OCI-LY3 (cell line): Measurements from ENCODE around the gene ACACA.

Source experiments
- H2AFZ ChIP-seq: fragments of 200-600, 300-600 bp; shearing (Covaris generic); 2 replicates; pipeline ENCODE4 v1.6.0; 2014; ENCODE audit warnings: antibody characterized with exemption, low read depth, low read length
- H3K27ac ChIP-seq: fragments of 200-600, 300-600 bp; sonication (generic); 2 replicates; pipeline ENCODE4 v1.5.1; 2014; ENCODE audit warnings: mild to moderate bottlenecking, low read length, moderate library complexity, mixed read lengths
- H3K27me3 ChIP-seq: fragments of 200-600, 300-600 bp; sonication (generic); 2 replicates; pipeline ENCODE4 v1.6.1; 2014; ENCODE audit warnings: low read depth, low read length, mixed read lengths
- H3K36me3 ChIP-seq: fragments of 200-600, 300-600 bp; sonication (generic); replicated peaks from 2 replicates; pipeline ENCODE3; 2014; ENCODE audit warnings: low read depth, low read length, mixed read lengths
- H3K4me1 ChIP-seq: fragments of 300-600, 200-600 bp; sonication (generic); 2 replicates; pipeline ENCODE4 v1.6.1; 2014; ENCODE audit warnings: low read length, mixed read lengths
- H3K4me2 ChIP-seq: fragments of 200-600, 300-600 bp; sonication (generic); 2 replicates; pipeline ENCODE4 v1.6.1; 2014; ENCODE audit warnings: low read length, mixed read lengths
- H3K4me3 ChIP-seq: fragments of 300-600, 200-600 bp; sonication (generic); 2 replicates; pipeline ENCODE4 v1.5.1; 2014; ENCODE audit warnings: antibody characterized with exemption, mild to moderate bottlenecking, low read length, moderate library complexity
- H3K79me2 ChIP-seq: fragments of 300-600, 200-600 bp; shearing (Covaris generic); 2 replicates; pipeline ENCODE4 v1.6.1; 2014; ENCODE audit warnings: mild to moderate bottlenecking, low read length, mixed read lengths
- H3K9ac ChIP-seq: fragments of 300-600, 200-600 bp; shearing (Covaris generic); 2 replicates; pipeline ENCODE4 v1.6.0; 2014; ENCODE audit warnings: mild to moderate bottlenecking, low read length, moderate library complexity
- H3K9me3 ChIP-seq: fragments of 200-600, 300-600 bp; shearing (Covaris generic); 2 replicates; pipeline ENCODE4 v1.6.1; 2014; ENCODE audit warnings: low read length, mixed read lengths; ENCODE audit not compliant: insufficient read depth
- H4K20me1 ChIP-seq: fragments of 200-600, 300-600 bp; sonication (generic); 2 replicates; pipeline ENCODE4 v1.6.1; 2016; ENCODE audit warnings: low read length, mixed read lengths; ENCODE audit not compliant: insufficient read depth
- EZH2phosphoT487 ChIP-seq: fragments of 200-600 bp; shearing (Covaris generic); IDR thresholded peaks from 2 replicates; pipeline ENCODE4 v1.6.1; 2018; ENCODE audit warnings: antibody characterized with exemption, mixed run types, low read depth
- TF ChIP-seq, protein P1 (sequence below): fragments of 200-600, 300-600 bp; sonication (generic); IDR thresholded peaks from 2 replicates; pipeline ENCODE4 v1.5.1; 2014; ENCODE audit warnings: antibody characterized with exemption, low read length, low read depth

Gene ACACA

GRCh38 chr17:37068266-37068665, 338.4 kb downstream of the ACACA start:
- no peak overlapping the region for H3K9ac ChIP-seq
- no peaks in the 10 kb centered on the region for H3K36me3 ChIP-seq
- no peak overlapping the region for H3K27ac ChIP-seq
- no peak overlapping the region for H3K4me2 ChIP-seq
- H2AFZ ChIP-seq: no peak overlapping the region
- H3K9me3 ChIP-seq: no peaks in the 10 kb centered on the region
- H3K79me2 ChIP-seq: no peaks in the 10 kb centered on the region
- H4K20me1 ChIP-seq: no peaks in the 10 kb centered on the region
- no peaks in the 10 kb centered on the region for H3K27me3 ChIP-seq
- H3K4me3 ChIP-seq: no peak overlapping the region
- TF ChIP-seq EZH2phosphoT487: no peak
- TF ChIP-seq, protein P1, sequence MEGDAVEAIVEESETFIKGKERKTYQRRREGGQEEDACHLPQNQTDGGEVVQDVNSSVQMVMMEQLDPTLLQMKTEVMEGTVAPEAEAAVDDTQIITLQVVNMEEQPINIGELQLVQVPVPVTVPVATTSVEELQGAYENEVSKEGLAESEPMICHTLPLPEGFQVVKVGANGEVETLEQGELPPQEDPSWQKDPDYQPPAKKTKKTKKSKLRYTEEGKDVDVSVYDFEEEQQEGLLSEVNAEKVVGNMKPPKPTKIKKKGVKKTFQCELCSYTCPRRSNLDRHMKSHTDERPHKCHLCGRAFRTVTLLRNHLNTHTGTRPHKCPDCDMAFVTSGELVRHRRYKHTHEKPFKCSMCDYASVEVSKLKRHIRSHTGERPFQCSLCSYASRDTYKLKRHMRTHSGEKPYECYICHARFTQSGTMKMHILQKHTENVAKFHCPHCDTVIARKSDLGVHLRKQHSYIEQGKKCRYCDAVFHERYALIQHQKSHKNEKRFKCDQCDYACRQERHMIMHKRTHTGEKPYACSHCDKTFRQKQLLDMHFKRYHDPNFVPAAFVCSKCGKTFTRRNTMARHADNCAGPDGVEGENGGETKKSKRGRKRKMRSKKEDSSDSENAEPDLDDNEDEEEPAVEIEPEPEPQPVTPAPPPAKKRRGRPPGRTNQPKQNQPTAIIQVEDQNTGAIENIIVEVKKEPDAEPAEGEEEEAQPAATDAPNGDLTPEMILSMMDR: no peak
- no peaks in the 10 kb centered on the region for H3K4me1 ChIP-seq

DNA sequence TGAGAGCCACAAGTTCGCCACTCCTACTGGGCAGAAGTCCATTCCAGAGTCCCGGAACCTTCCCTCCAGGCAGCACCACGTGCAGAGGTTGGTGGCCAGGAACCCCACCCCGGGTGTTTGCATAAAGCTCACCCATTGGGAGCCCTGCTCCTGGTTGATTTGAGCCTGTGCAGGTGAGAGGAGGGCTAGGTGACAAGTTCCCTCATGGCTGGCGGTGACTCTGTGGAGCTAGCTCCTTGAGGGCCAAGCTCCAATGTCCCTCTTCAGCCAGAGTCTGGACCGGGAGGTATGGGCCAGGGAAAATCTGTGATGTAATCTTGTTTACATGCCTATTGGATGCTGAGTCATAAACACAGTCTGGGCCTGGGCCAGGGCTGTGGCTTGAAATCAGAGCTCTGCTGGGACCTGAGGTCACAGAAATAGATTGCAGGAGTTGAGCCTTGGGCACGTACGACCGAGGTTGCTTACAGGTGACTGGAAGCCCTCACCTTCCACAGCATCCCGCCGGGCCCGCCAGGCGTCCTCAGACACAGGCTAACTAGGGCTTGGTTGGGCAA, 339.0 kb downstream of the ACACA start:
- Histone ChIP-seq H2AFZ (no peak overlapping the region), H3K27me3 (no peaks in the 10 kb centered on the region), H3K4me3 (no peak overlapping the region), H4K20me1 (no peaks in the 10 kb centered on the region), H3K36me3 (no peaks in the 10 kb centered on the region), H3K79me2 (no peaks in the 10 kb centered on the region), H3K9ac (no peak overlapping the region), H3K9me3 (no peaks in the 10 kb centered on the region), H3K27ac (no peak overlapping the region), H3K4me2 (no peak overlapping the region), H3K4me1 (no peaks in the 10 kb centered on the region)
- TF ChIP-seq EZH2phosphoT487: no peak
- TF ChIP-seq, protein P1: no peak

DNA sequence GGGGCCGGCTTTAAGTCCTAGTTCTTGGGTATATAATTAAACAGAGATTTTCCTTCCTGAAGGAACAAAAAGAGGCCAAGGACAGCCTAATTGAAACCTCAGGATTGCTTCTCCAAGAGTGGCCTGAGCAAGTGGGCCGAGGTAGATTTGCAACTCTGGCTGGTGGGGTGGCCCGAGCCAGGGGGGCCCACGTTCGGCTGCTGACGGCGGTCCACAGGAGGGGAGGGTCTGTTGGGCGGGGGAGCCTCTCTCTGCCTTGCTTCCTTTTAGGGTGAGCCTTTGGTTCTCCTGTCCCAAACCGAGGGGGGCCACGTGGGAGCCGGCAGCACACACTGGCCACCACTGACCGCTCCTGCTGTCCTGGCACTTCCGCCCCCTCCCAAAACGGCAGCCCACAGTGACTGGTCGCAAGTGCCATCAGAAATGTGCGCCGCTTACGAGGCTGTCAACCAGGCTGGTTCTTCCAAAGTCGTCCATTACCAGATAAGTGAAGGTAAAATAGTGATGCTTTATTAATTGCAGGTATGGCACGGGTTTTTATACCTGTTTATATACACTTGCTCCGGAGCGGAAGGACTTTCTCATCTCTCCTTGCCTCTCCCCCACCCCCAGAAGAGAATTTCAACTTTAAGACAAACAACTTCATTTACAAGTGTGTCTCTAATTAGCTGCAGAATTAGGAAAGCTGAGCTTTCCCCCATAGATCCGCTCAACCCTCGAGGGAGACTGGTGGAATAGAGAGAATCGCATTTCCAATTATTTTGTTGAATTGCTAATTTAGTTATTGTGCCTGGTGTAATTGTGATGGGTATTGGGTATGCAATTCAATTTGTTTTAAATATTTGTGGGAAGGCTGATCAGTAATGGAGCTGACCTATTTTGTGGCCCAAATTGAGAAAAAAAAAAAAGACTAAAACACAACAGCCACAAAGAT, 340.0 kb downstream of the ACACA start:
- TF ChIP-seq, protein P1: no peak
- TF ChIP-seq EZH2phosphoT487: no peak
- Histone ChIP-seq H3K9me3 (no peaks in the 10 kb centered on the region), H3K4me2 (no peak overlapping the region), H3K4me1 (no peaks in the 10 kb centered on the region), H3K4me3 (no peak overlapping the region), H3K27ac (no peak overlapping the region), H4K20me1 (no peaks in the 10 kb centered on the region), H3K27me3 (no peaks in the 10 kb centered on the region), H2AFZ (no peak overlapping the region), H3K79me2 (no peaks in the 10 kb centered on the region), H3K9ac (no peak overlapping the region), H3K36me3 (no peaks in the 10 kb centered on the region)

GRCh38 chr17:37065486-37066321, 340.9 kb downstream of the ACACA start:
- no peak for TF ChIP-seq EZH2phosphoT487
- TF ChIP-seq, protein P1: no peak
- Histone ChIP-seq H3K36me3 (no peaks in the 10 kb centered on the region), H3K4me3 (no peak overlapping the region), H3K9ac (no peak overlapping the region), H3K27ac (no peak overlapping the region), H3K4me1 (no peaks in the 10 kb centered on the region), H3K79me2 (no peaks in the 10 kb centered on the region), H2AFZ (no peak overlapping the region), H3K4me2 (no peak overlapping the region), H3K27me3 (no peaks in the 10 kb centered on the region), H4K20me1 (no peaks in the 10 kb centered on the region), H3K9me3 (no peaks in the 10 kb centered on the region)
